ENCODE data around the gene PDE11A.
A peak's percentile ranks its signal among the peaks of the same experiment; 100 is the strongest.

Gene PDE11A

GRCh38 chr2:177830881-177831386, 241.6 kb downstream of the PDE11A start:
- DNase-seq (ENCODE audit: low read depth), result peak; percentile 2
- no peak overlapping the region for H3K4me3 ChIP-seq (ENCODE audit: low read depth, low read length)
- TF ChIP-seq, protein P1, sequence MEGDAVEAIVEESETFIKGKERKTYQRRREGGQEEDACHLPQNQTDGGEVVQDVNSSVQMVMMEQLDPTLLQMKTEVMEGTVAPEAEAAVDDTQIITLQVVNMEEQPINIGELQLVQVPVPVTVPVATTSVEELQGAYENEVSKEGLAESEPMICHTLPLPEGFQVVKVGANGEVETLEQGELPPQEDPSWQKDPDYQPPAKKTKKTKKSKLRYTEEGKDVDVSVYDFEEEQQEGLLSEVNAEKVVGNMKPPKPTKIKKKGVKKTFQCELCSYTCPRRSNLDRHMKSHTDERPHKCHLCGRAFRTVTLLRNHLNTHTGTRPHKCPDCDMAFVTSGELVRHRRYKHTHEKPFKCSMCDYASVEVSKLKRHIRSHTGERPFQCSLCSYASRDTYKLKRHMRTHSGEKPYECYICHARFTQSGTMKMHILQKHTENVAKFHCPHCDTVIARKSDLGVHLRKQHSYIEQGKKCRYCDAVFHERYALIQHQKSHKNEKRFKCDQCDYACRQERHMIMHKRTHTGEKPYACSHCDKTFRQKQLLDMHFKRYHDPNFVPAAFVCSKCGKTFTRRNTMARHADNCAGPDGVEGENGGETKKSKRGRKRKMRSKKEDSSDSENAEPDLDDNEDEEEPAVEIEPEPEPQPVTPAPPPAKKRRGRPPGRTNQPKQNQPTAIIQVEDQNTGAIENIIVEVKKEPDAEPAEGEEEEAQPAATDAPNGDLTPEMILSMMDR (conservative IDR thresholded peaks at IDR 0.05; ENCODE audit: low read depth, low read length), result no peak

DNA sequence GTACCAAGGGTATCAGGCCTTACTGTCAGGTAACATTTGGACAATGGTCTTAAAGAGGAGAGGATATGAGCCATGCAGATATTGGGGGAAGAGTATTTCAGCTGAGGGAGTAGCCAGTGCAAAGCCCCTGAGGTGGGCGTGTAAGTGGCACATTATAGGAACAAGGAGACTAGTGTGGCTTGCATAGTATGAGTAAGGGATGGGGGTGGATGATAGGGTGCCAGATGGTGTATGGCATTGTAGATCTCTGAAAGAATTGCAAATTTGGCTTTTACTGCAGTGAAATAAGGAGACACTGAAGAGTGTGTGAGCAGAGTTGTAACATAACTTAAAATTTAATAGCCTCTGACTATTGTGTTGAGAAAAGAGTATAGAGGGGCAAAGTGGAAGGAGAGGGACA, 244.0 kb downstream of the PDE11A start:
- H3K4me3 ChIP-seq (ENCODE audit: low read depth, low read length), result no peak overlapping the region
- DNase-seq (ENCODE audit: low read depth), result no peak
- TF ChIP-seq, protein P1 (conservative IDR thresholded peaks at IDR 0.05; ENCODE audit: low read depth, low read length), result no peak

- TF ChIP-seq, protein P1 (conservative IDR thresholded peaks at IDR 0.05; ENCODE audit: low read depth, low read length), result no peak
- DNase-seq (ENCODE audit: low read depth), result no peak
- H3K4me3 ChIP-seq (ENCODE audit: low read depth, low read length), result no peak overlapping the region
These were observed 245.7 kb downstream of the PDE11A start for GRCh38 chr2:177826897-177827296.

- no peak overlapping the region for H3K4me3 ChIP-seq (ENCODE audit: low read depth, low read length)
- DNase-seq (ENCODE audit: low read depth), result no peak
- TF ChIP-seq, protein P1 (conservative IDR thresholded peaks at IDR 0.05; ENCODE audit: low read depth, low read length), result no peak
These were observed 249.6 kb downstream of the PDE11A start for GRCh38 chr2:177822941-177823340.

DNA sequence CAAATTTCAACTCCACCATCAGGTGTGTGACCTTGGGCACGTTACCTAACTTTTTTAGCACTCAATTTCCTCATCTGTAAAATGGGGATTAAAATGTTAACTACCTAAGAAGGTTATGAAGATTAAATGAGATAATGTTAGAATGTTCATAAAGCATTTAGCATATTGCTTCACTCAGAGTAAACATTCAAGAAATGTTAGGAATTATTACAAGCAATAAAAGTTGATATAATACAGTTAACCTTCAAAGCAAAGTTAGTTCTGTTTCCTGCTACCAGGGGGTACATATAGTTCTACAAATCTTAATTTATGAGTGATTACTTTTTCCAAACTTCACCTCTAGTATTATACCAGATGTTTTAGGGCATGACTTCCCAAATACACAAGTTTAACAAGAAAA, 254.2 kb downstream of the PDE11A start:
- TF ChIP-seq, protein P1 (conservative IDR thresholded peaks at IDR 0.05; ENCODE audit: low read depth, low read length), result no peak
- no peak overlapping the region for H3K4me3 ChIP-seq (ENCODE audit: low read depth, low read length)
- no peak for DNase-seq (ENCODE audit: low read depth)

GRCh38 chr2:177817300-177817699, 255.3 kb downstream of the PDE11A start:
- TF ChIP-seq, protein P1 (conservative IDR thresholded peaks at IDR 0.05; ENCODE audit: low read depth, low read length), result no peak
- H3K4me3 ChIP-seq (ENCODE audit: low read depth, low read length), result no peak overlapping the region
- no peak for DNase-seq (ENCODE audit: low read depth)

- TF ChIP-seq, protein P1 (conservative IDR thresholded peaks at IDR 0.05; ENCODE audit: low read depth, low read length), result no peak
- DNase-seq (ENCODE audit: low read depth), result no peak
These were observed 255.8 kb downstream of the PDE11A start for GRCh38 chr2:177816766-177817165.

More at GRCh38 chr2:177816766-177817165, 255.8 kb downstream of the PDE11A start:
- H3K4me3 ChIP-seq (ENCODE audit: low read depth, low read length), result no peak overlapping the region

All from choroid plexus epithelial cell (primary cell).